ENCODE results near the gene KMT2E.
"Not testable (repeated sequence)": the region's sequence is repeated elsewhere in the genome, so short reads cannot be mapped to it uniquely, and the experiment has no call there.

The KMT2E gene

DNA sequence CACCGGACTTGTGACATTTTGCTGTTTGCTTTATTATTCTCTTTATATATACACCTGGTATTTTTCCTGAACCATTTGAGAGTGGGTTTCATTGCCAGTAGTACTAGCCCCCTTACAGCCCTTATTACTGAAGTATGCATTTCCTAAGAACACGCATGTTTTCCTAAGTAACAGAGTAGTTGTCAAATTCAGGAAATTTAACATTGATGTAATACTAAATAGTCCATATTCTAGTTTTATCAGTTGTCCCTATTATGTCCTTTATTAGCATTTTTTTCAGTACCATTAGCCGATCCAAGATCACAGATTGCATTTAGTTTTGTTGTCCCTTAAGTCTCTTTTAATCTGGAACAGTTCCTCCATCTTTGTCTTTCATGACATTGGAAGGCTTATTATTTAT is 8.0 kb downstream of the KMT2E start:
- TF ChIP-seq, protein P1, sequence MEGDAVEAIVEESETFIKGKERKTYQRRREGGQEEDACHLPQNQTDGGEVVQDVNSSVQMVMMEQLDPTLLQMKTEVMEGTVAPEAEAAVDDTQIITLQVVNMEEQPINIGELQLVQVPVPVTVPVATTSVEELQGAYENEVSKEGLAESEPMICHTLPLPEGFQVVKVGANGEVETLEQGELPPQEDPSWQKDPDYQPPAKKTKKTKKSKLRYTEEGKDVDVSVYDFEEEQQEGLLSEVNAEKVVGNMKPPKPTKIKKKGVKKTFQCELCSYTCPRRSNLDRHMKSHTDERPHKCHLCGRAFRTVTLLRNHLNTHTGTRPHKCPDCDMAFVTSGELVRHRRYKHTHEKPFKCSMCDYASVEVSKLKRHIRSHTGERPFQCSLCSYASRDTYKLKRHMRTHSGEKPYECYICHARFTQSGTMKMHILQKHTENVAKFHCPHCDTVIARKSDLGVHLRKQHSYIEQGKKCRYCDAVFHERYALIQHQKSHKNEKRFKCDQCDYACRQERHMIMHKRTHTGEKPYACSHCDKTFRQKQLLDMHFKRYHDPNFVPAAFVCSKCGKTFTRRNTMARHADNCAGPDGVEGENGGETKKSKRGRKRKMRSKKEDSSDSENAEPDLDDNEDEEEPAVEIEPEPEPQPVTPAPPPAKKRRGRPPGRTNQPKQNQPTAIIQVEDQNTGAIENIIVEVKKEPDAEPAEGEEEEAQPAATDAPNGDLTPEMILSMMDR (IDR thresholded peaks at IDR 0.05; ENCODE audit: borderline replicate concordance, insufficient read depth, low read depth, low read length) = no peak
- H3K4me3 ChIP-seq (ENCODE audit: low read depth, low read length) = no peak overlapping the region

DNA sequence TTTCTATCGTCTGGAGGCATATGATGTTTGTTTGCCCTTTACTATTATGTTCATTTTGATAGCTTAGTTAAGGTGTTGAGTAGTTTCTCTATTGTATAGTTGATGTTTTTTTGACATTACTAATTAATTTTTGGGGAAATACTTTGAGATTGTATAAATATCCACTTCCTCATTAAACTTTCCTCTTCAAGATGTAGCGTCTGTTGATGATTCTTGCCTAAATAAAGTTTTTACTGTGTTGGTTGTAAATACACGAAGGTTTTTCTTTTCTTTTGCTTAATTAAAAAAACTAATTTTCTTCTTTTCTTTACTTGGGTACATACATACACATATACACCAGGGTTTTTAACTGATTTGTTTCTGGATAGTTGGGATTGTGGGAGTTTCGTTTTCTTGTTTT is 8.5 kb downstream of the KMT2E start:
- H3K4me3 ChIP-seq (ENCODE audit: low read depth, low read length) = no peak overlapping the region
- TF ChIP-seq, protein P1 (IDR thresholded peaks at IDR 0.05; ENCODE audit: borderline replicate concordance, insufficient read depth, low read depth, low read length) = no peak

GRCh38 chr7:105024734-105025133 is 10.7 kb downstream of the KMT2E start:
- no peak overlapping the region for H3K4me3 ChIP-seq (ENCODE audit: low read depth, low read length)
- TF ChIP-seq, protein P1 (IDR thresholded peaks at IDR 0.05; ENCODE audit: borderline replicate concordance, insufficient read depth, low read depth, low read length) = no peak

GRCh38 chr7:105026750-105027149 is 12.7 kb downstream of the KMT2E start:
- TF ChIP-seq, protein P1 (IDR thresholded peaks at IDR 0.05; ENCODE audit: borderline replicate concordance, insufficient read depth, low read depth, low read length) = no peak
- no peak overlapping the region for H3K4me3 ChIP-seq (ENCODE audit: low read depth, low read length)

GRCh38 chr7:105027176-105027853 is 13.3 kb downstream of the KMT2E start:
- TF ChIP-seq, protein P1 (IDR thresholded peaks at IDR 0.05; ENCODE audit: borderline replicate concordance, insufficient read depth, low read depth, low read length) = no peak
- no peak overlapping the region for H3K4me3 ChIP-seq (ENCODE audit: low read depth, low read length)

GRCh38 chr7:105028004-105028403 is 14.0 kb downstream of the KMT2E start:
- TF ChIP-seq, protein P1 (IDR thresholded peaks at IDR 0.05; ENCODE audit: borderline replicate concordance, insufficient read depth, low read depth, low read length) = no peak
- H3K4me3 ChIP-seq (ENCODE audit: low read depth, low read length) = no peak overlapping the region

GRCh38 chr7:105028941-105029340 is 14.9 kb downstream of the KMT2E start:
- not testable (repeated sequence) for H3K4me3 ChIP-seq (ENCODE audit: low read depth, low read length)

Measured in GM12875 (cell line).